Stimulated activated naive CD8-positive, alpha-beta T cell treated with anti-CD3 and anti-CD28 coated beads, Interleukin-15, amount 100 ng/mL, for 72 hours (primary cell): ENCODE results near the gene CLVS2.

Experiments used
- ATAC-seq: fragments of 150-1000 bp; cut with Tn5 transposase; 2 replicates; pipeline ENCODE4 v1.10.0; 2021; ENCODE audit warnings: mild to moderate bottlenecking, moderate library complexity
- DNase-seq, 2 donors: peaks; one replicate each; pipeline ENCODE4 v3.0.0; 2021 to 2022
- H3K27ac Mint-ChIP-seq, 2 donors: one replicate each; pipeline ENCODE4 v1.8.0; 2022; ENCODE audit warnings: mild to moderate bottlenecking in 2 of 2, mixed read lengths in 2 of 2, moderate library complexity in 2 of 2
- H3K27me3 Mint-ChIP-seq: one replicate; pipeline ENCODE4 v1.8.0; 2022; ENCODE audit warnings: mixed read lengths
- H3K4me1 Mint-ChIP-seq: one replicate; pipeline ENCODE4 v1.8.0; 2022; ENCODE audit warnings: mild to moderate bottlenecking, mixed read lengths
- H3K4me3 Mint-ChIP-seq, 2 donors: one replicate each; pipeline ENCODE4 v1.8.0; 2022; ENCODE audit warnings: mild to moderate bottlenecking in 2 of 2, mixed read lengths in 2 of 2, moderate library complexity in 1 of 2
- H3K9me3 Mint-ChIP-seq, 2 donors: one replicate each; pipeline ENCODE4 v1.8.0; 2022; ENCODE audit warnings: mixed read lengths in 2 of 2

The CLVS2 gene

GRCh38 chr6:123064038-123064437 is 68.0 kb downstream of the CLVS2 start:
- H3K4me3 Mint-ChIP-seq = no peak overlapping the region
- no peak overlapping the region for H3K27ac Mint-ChIP-seq
- no peaks in the 10 kb centered on the region for H3K27me3 Mint-ChIP-seq
- no peaks in the 10 kb centered on the region for H3K4me1 Mint-ChIP-seq
- ATAC-seq (no peak), DNase-seq (no peak)
- no peaks in the 10 kb centered on the region for H3K9me3 Mint-ChIP-seq

- no peak overlapping the region for H3K27ac Mint-ChIP-seq
- no peaks in the 10 kb centered on the region for H3K27me3 Mint-ChIP-seq
- H3K9me3 Mint-ChIP-seq = no peaks in the 10 kb centered on the region
- ATAC-seq (no peak), DNase-seq (no peak)
- no peaks in the 10 kb centered on the region for H3K4me1 Mint-ChIP-seq
- H3K4me3 Mint-ChIP-seq = no peak overlapping the region
These were observed 78.6 kb downstream of the CLVS2 start for GRCh38 chr6:123074616-123075015.

GRCh38 chr6:123085403-123085802 is 89.4 kb downstream of the CLVS2 start:
- DNase-seq (no peak), ATAC-seq (no peak)
- H3K4me3 Mint-ChIP-seq = no peak overlapping the region
- H3K4me1 Mint-ChIP-seq = no peaks in the 10 kb centered on the region
- H3K9me3 Mint-ChIP-seq = peaks cover 0 to 4% of the 10 kb centered on the region in 2 donors
- no peak overlapping the region for H3K27ac Mint-ChIP-seq
- H3K27me3 Mint-ChIP-seq = no peaks in the 10 kb centered on the region

GRCh38 chr6:123089226-123089625 is 93.2 kb downstream of the CLVS2 start:
- Mint-ChIP-seq H3K9me3 (peaks cover 0 to 4% of the 10 kb centered on the region in 2 donors), H3K4me3 (no peak overlapping the region), H3K27me3 (no peaks in the 10 kb centered on the region), H3K4me1 (no peaks in the 10 kb centered on the region), H3K27ac (no peak overlapping the region)
- ATAC-seq (no peak), DNase-seq (no peak)

GRCh38 chr6:123091091-123091895 is 95.3 kb downstream of the CLVS2 start:
- Mint-ChIP-seq H3K4me1 (no peaks in the 10 kb centered on the region), H3K27ac (no peak overlapping the region), H3K4me3 (no peak overlapping the region), H3K9me3 (no peaks in the 10 kb centered on the region), H3K27me3 (no peaks in the 10 kb centered on the region)
- DNase-seq = no peak
- ATAC-seq = no peak

GRCh38 chr6:123091896-123092271 is 95.8 kb downstream of the CLVS2 start:
- H3K4me3 Mint-ChIP-seq = no peak overlapping the region

GRCh38 chr6:123094795-123095194 is 98.8 kb downstream of the CLVS2 start:
- no peak for ATAC-seq
- no peaks in the 10 kb centered on the region for H3K4me1 Mint-ChIP-seq
- H3K9me3 Mint-ChIP-seq = peaks cover 0 to 13% of the 10 kb centered on the region in 2 donors
- H3K27ac Mint-ChIP-seq = no peak overlapping the region
- H3K4me3 Mint-ChIP-seq = no peak overlapping the region
- DNase-seq = no peak
- no peaks in the 10 kb centered on the region for H3K27me3 Mint-ChIP-seq

More at GRCh38 chr6:123091896-123092271, 95.8 kb downstream of the CLVS2 start:
- Mint-ChIP-seq H3K27me3 (no peaks in the 10 kb centered on the region), H3K27ac (no peak overlapping the region), H3K4me1 (no peaks in the 10 kb centered on the region), H3K9me3 (no peaks in the 10 kb centered on the region)
- DNase-seq (no peak), ATAC-seq (no peak)

- no peak for ATAC-seq
These were observed 109.5 kb downstream of the CLVS2 start for GRCh38 chr6:123105561-123105960.

GRCh38 chr6:123116370-123116769 is 120.3 kb downstream of the CLVS2 start:
- DNase-seq (no peak), ATAC-seq (no peak)
- H3K27me3 Mint-ChIP-seq = no peaks in the 10 kb centered on the region
- H3K4me3 Mint-ChIP-seq = no peak overlapping the region
- H3K27ac Mint-ChIP-seq = no peak overlapping the region
- H3K9me3 Mint-ChIP-seq = no peaks in the 10 kb centered on the region
- no peaks in the 10 kb centered on the region for H3K4me1 Mint-ChIP-seq

More at GRCh38 chr6:123105561-123105960, 109.5 kb downstream of the CLVS2 start:
- no peak overlapping the region for H3K4me3 Mint-ChIP-seq
- no peaks in the 10 kb centered on the region for H3K27me3 Mint-ChIP-seq
- H3K27ac Mint-ChIP-seq = no peak overlapping the region
- H3K4me1 Mint-ChIP-seq = no peaks in the 10 kb centered on the region
- peaks cover 11 to 33% of the 10 kb centered on the region in 2 donors for H3K9me3 Mint-ChIP-seq
- DNase-seq = no peak

GRCh38 chr6:123117145-123117908 is 121.3 kb downstream of the CLVS2 start:
- H3K27me3 Mint-ChIP-seq = no peaks in the 10 kb centered on the region
- H3K4me1 Mint-ChIP-seq = no peaks in the 10 kb centered on the region
- H3K9me3 Mint-ChIP-seq = no peaks in the 10 kb centered on the region
- DNase-seq (no peak), ATAC-seq (no peak)
- H3K27ac Mint-ChIP-seq = no peak overlapping the region
- no peak overlapping the region for H3K4me3 Mint-ChIP-seq

GRCh38 chr6:123118811-123119210 is 122.8 kb downstream of the CLVS2 start:
- Mint-ChIP-seq H3K9me3 (no peaks in the 10 kb centered on the region), H3K4me3 (no peak overlapping the region), H3K27me3 (no peaks in the 10 kb centered on the region), H3K27ac (no peak overlapping the region), H3K4me1 (no peaks in the 10 kb centered on the region)
- no peak for ATAC-seq
- DNase-seq = no peak
